SK-N-MC (cell line): Measurements from ENCODE around the gene DGKI.

Experiments used
- DNase-seq: peaks from one replicate; pipeline ENCODE4 v3.0.0-alpha.2; 2011; ENCODE audit warnings: low read depth, low spot score
- H3K27ac ChIP-seq: fragments of 200-600 bp; sonication (generic); 2 replicates; pipeline ENCODE4 v1.5.1; 2016; ENCODE audit warnings: mixed run types
- H3K36me3 ChIP-seq: fragments of 200-600 bp; sonication (generic); 2 replicates; pipeline ENCODE4 v1.6.1; 2017; ENCODE audit warnings: antibody characterized with exemption, low read length, mixed read lengths; ENCODE audit not compliant: insufficient read depth
- H3K4me3 ChIP-seq: fragments of 200-600 bp; sonication (generic); 2 replicates; pipeline ENCODE4 v1.5.1; 2016
- H3K9ac ChIP-seq: fragments of 200-600 bp; sonication (generic); 2 replicates; pipeline ENCODE4 v1.8.0; 2017; ENCODE audit warnings: mixed run types, mixed read lengths; ENCODE audit not compliant: insufficient read length
- H3K9me3 ChIP-seq: fragments of 200-600 bp; sonication (generic); 2 replicates; pipeline ENCODE4 v1.6.1; 2017; ENCODE audit warnings: low read depth, mild to moderate bottlenecking, antibody characterized with exemption, low read length, moderate library complexity, mixed read lengths
- EZH2 ChIP-seq: fragments of 200-600 bp; sonication (generic); IDR thresholded peaks from one replicate; pipeline ENCODE4 v1.6.1; 2017; ENCODE audit warnings: antibody characterized with exemption
- FOXP2 ChIP-seq: optimal IDR thresholded peaks from 2 replicates; pipeline ENCODE3; 2011; ENCODE audit warnings: mild to moderate bottlenecking, moderate library complexity; ENCODE audit not compliant: insufficient read depth; ENCODE audit errors: extremely low read length, control extremely low read depth
- POLR2AphosphoS5 ChIP-seq: IDR thresholded peaks from 2 replicates; pipeline ENCODE4 v1.6.1; 2012; ENCODE audit warnings: mild to moderate bottlenecking, low read depth, low read length, borderline replicate concordance

Gene DGKI

DNA sequence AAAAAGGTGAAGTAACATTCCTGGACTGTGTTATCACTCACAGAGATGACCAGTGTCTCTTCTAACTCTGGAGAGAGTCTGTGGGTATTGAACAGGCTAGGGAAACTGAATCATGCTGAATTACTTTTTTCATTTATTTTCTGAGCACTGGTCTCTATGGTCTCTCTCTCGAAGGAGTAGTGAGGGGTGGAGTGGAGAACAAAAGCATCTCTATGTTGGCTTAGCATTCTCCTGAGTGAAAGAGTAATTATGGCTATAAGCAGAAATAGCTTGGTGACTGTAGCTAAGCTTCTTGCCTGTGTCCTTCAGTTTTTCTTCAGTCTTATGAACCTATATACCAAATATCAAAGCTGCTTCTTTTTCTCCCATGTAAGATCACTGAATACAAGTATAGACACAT lies 438.6 kb downstream of the DGKI start:
- H3K4me3 ChIP-seq = no peak overlapping the region
- no peak overlapping the region for H3K9ac ChIP-seq
- TF ChIP-seq FOXP2 (no peak), EZH2 (no peak), POLR2AphosphoS5 (no peak)
- no peaks in the 10 kb centered on the region for H3K36me3 ChIP-seq
- no peak overlapping the region for H3K27ac ChIP-seq
- no peaks in the 10 kb centered on the region for H3K9me3 ChIP-seq
- DNase-seq = no peak

DNA sequence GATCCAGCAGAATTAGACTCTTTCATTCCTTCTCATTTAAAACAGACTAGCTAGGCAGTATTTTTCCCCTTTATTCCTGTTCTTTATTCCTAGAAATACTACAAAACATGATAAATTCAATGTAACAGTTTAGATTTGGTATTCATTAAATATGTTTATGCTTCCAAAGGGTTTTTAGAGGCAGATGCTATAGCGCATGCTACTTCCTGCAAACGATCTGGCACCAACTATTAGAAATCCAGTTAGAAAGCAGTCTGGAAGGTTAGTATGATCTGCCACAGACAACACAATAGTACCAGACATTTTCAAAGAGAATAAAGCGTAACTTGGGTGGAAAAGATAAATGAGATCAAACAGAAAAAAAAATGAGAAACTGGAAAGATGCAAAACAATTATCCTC lies 439.7 kb downstream of the DGKI start:
- no peaks in the 10 kb centered on the region for H3K36me3 ChIP-seq
- DNase-seq = no peak
- H3K9me3 ChIP-seq = no peaks in the 10 kb centered on the region
- H3K27ac ChIP-seq = no peak overlapping the region
- no peak overlapping the region for H3K9ac ChIP-seq
- no peak overlapping the region for H3K4me3 ChIP-seq
- TF ChIP-seq FOXP2 = no peak
- TF ChIP-seq POLR2AphosphoS5 = no peak
- TF ChIP-seq EZH2 = no peak

DNA sequence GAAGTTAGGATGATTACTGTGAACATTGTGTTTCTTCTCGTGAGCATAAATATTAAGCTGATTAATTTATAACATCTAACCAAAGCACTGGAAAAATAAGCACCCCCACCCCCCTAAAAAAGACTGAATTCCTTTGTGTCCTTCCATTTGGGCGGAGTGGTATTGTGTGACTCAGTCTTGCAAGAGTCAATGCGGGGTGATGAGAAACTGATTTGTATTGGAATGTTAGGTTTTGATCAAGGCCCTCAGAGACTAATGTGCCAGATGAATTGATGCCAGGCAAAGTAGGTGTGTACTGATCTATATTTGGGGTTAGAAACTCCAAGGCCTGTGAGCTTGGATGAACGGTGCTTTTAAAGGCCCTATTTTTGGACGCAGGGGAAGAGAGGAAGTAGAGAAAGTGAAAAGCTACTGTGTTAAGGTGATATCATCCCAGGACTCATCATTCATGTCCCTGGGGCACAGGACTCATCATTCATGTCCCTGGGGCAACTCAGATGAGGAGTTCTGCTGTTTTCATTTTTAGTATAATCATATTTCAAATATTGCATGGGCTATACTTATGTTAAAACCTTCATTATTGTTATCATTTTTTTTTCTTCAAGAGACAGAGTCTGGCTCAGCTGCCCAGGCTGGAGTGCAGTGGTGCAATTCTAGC lies 442.0 kb downstream of the DGKI start:
- Histone ChIP-seq H3K36me3 (no peaks in the 10 kb centered on the region), H3K4me3 (no peak overlapping the region), H3K27ac (no peak overlapping the region), H3K9ac (no peak overlapping the region), H3K9me3 (no peaks in the 10 kb centered on the region)
- no peak for TF ChIP-seq FOXP2
- TF ChIP-seq EZH2 = no peak
- TF ChIP-seq POLR2AphosphoS5 = no peak
- DNase-seq = no peak

DNA sequence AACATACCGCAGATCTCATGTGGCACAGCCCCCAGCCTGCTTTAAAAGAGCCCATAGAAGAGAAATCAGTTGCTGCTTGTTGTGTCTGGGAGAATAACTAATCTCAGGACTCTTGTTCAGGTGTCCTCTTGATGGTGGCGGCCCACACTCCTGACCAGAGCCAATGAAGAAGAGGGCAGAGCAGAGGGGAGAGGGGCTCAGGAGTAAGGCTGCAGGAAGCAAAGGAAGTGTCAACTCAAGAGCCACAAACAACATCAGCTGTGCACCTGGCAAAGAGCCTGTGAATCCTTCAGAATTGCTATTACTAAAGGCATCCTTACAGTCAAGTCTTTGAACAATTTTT lies 443.4 kb downstream of the DGKI start:
- Histone ChIP-seq H3K4me3 (no peak overlapping the region), H3K9me3 (no peaks in the 10 kb centered on the region), H3K36me3 (no peaks in the 10 kb centered on the region), H3K9ac (no peak overlapping the region), H3K27ac (no peak overlapping the region)
- no peak for DNase-seq
- TF ChIP-seq FOXP2 (no peak), EZH2 (no peak), POLR2AphosphoS5 (no peak)

GRCh38 chr7:137402536-137403352 lies 444.0 kb downstream of the DGKI start:
- no peak overlapping the region for H3K27ac ChIP-seq
- DNase-seq = no peak
- H3K36me3 ChIP-seq = no peaks in the 10 kb centered on the region
- no peak overlapping the region for H3K4me3 ChIP-seq
- TF ChIP-seq FOXP2 (no peak), POLR2AphosphoS5 (no peak), EZH2 (no peak)
- no peak overlapping the region for H3K9ac ChIP-seq
- H3K9me3 ChIP-seq = no peaks in the 10 kb centered on the region

GRCh38 chr7:137399827-137400823 lies 446.6 kb downstream of the DGKI start:
- TF ChIP-seq FOXP2 (no peak), EZH2 (no peak), POLR2AphosphoS5 (no peak)
- DNase-seq = no peak
- Histone ChIP-seq H3K9ac (no peak overlapping the region), H3K4me3 (no peak overlapping the region), H3K27ac (no peak overlapping the region), H3K36me3 (no peaks in the 10 kb centered on the region), H3K9me3 (no peaks in the 10 kb centered on the region)

GRCh38 chr7:137396051-137396450 lies 450.7 kb downstream of the DGKI start:
- no peaks in the 10 kb centered on the region for H3K9me3 ChIP-seq
- H3K27ac ChIP-seq = no peak overlapping the region
- no peaks in the 10 kb centered on the region for H3K36me3 ChIP-seq
- TF ChIP-seq EZH2 = no peak
- no peak for TF ChIP-seq FOXP2
- TF ChIP-seq POLR2AphosphoS5 = no peak
- H3K4me3 ChIP-seq = no peak overlapping the region
- no peak overlapping the region for H3K9ac ChIP-seq
- no peak for DNase-seq

GRCh38 chr7:137395420-137395819 lies 451.4 kb downstream of the DGKI start:
- no peak overlapping the region for H3K9ac ChIP-seq
- no peaks in the 10 kb centered on the region for H3K36me3 ChIP-seq
- H3K4me3 ChIP-seq = no peak overlapping the region
- H3K9me3 ChIP-seq = no peaks in the 10 kb centered on the region
- DNase-seq = no peak
- H3K27ac ChIP-seq = no peak overlapping the region
- TF ChIP-seq POLR2AphosphoS5 (no peak), FOXP2 (no peak), EZH2 (no peak)
